Ovary (tissue), 3 donors: ENCODE measurements around the gene SPAG9.

ENCODE experiments used
- POLR2A ChIP-seq: fragments of 450-650 bp; IDR thresholded peaks from one replicate; pipeline ENCODE4 v1.6.1; 2017; ENCODE audit warnings: antibody characterized with exemption, mild to moderate bottlenecking, moderate library complexity
- TF ChIP-seq, protein P1 (sequence below), 3 donors: fragments of 450-650 bp in 2 of 3; fragments of 200-600 bp in 1 of 3; IDR thresholded peaks; one replicate each; pipeline versions ENCODE4 v1.5.1 to v1.8.0; 2016 to 2022; ENCODE audit warnings: antibody characterized with exemption in 3 of 3, mild to moderate bottlenecking in 1 of 3
- donor health status: DM: no; HTN: no; CAD: no.

DNA sequence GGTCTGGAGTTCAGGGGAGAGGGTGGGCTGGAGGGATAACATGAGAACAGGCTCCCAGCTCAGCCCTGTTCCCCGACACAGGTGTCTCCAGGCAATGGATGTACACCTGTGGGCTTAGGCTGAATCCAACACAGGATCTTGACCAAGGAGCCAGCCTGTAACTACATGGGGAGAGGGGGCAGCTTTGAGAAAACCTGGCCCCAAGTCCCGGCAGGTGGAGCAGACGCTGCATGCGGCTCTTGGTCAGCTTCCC lies 181.2 kb downstream of the SPAG9 start:
- TF ChIP-seq, protein P1, sequence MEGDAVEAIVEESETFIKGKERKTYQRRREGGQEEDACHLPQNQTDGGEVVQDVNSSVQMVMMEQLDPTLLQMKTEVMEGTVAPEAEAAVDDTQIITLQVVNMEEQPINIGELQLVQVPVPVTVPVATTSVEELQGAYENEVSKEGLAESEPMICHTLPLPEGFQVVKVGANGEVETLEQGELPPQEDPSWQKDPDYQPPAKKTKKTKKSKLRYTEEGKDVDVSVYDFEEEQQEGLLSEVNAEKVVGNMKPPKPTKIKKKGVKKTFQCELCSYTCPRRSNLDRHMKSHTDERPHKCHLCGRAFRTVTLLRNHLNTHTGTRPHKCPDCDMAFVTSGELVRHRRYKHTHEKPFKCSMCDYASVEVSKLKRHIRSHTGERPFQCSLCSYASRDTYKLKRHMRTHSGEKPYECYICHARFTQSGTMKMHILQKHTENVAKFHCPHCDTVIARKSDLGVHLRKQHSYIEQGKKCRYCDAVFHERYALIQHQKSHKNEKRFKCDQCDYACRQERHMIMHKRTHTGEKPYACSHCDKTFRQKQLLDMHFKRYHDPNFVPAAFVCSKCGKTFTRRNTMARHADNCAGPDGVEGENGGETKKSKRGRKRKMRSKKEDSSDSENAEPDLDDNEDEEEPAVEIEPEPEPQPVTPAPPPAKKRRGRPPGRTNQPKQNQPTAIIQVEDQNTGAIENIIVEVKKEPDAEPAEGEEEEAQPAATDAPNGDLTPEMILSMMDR (IDR thresholded peaks at IDR 0.05): no peak
- no peak for TF ChIP-seq POLR2A
